Psoas muscle (tissue), 8 donors: ENCODE results near the gene HENMT1. TPM values are rescaled to one million over a fixed set of nuclear protein-coding genes. Genes with fewer than 3 reads are reported as not detected.
"Not testable (repeated sequence)": the region's sequence is repeated elsewhere in the genome, so short reads cannot be mapped to it uniquely, and the experiment has no call there.

Experiments used
- ATAC-seq, 4 donors: fragments of 200-7000 bp; cut with Tn5 transposase; one replicate each; pipeline ENCODE4 v1.9.1; 2020; ENCODE audit warnings: moderate library complexity in 3 of 4, mild to moderate bottlenecking in 2 of 4
- DNase-seq, 2 donors: peaks; one replicate each; pipeline ENCODE4 v3.0.0-alpha.2; 2020
- H3K27ac ChIP-seq: fragments of 200-600 bp; one replicate; pipeline ENCODE4 v1.8.0; 2022
- H3K27me3 ChIP-seq, 3 donors: fragments of 200-600 bp in 1 of 3; one replicate each; pipeline versions ENCODE4 v1.6.1 to v1.8.0; 2013 to 2022; ENCODE audit warnings: low read length in 2 of 3, mild to moderate bottlenecking in 2 of 3, moderate library complexity in 1 of 3; ENCODE audit not compliant: insufficient read depth in 3 of 3
- H3K36me3 ChIP-seq, 2 donors: fragments of 200-600 bp in 1 of 2; one replicate each; pipeline versions ENCODE4 v1.6.1 to v1.8.0; 2013 to 2022; ENCODE audit warnings: low read depth in 1 of 2, mild to moderate bottlenecking in 1 of 2, moderate library complexity in 1 of 2; ENCODE audit not compliant: insufficient read depth in 1 of 2
- H3K4me1 ChIP-seq: fragments of 200-600 bp; one replicate; pipeline ENCODE4 v1.8.0; 2022
- H3K4me3 ChIP-seq: fragments of 200-600 bp; one replicate; pipeline ENCODE4 v1.8.0; 2022; ENCODE audit warnings: mild to moderate bottlenecking
- H3K9me3 ChIP-seq: fragments of 200-600 bp; one replicate; pipeline ENCODE4 v1.8.0; 2022
- CTCF ChIP-seq: fragments of 200-600 bp; IDR thresholded peaks from one replicate; pipeline ENCODE4 v1.8.0; 2022; ENCODE audit warnings: antibody characterized with exemption
- WGBS, 3 donors: extraction: QIAGEN DNeasy Blood & Tissue Kit; methylation state at CpG; one replicate each; pipeline versions ENCODE4 v1.1.6 to v1.1.7; 2013; 5-methylcytosine and 5-hydroxymethylcytosine counted together
- intact Hi-C, 2 donors: fragments of 100-400 bp; cut with DNase I; formaldehyde crosslinking; loops; one replicate each; pipeline versions ENCODE4 v1.11.0 to v1.14.2; 2022
- polyA plus RNA-seq, 3 donors: library from polyadenylated mRNA; stranded (reverse); fragments of 200-250 nt; gene quantifications; one replicate each; pipeline ENCODE4 v1.2.3, GENCODE V29; 2013
- total RNA-seq, 4 donors: library from RNA; stranded (reverse); fragmentation: NEBNext Ultra II Directional in 2 of 4; extraction: Animal tissue kit (Norgen Biotek cat#: 25700) in 2 of 4; gene quantifications; one replicate each; pipeline versions ENCODE4 v1.2.1 to v1.2.4, GENCODE V29; 2021 to 2023
- donor health status: healthy with polysubstance abuse.
- donor health status: DM: no; HTN: no; CAD: no; lungs with moderate emphysema.
- donor health status: Bipolar disorder and iron deficiency.
- donor health status: healthy.
- donor health status: DM: yes; HTN: yes; CAD: no.
- donor health status: DM: no; HTN: no; CAD: no.
- donor health status: DM: no; HTN: no; CAD: no.
- donor health status: DM: yes; HTN: yes; CAD: no.

Gene HENMT1
- total and polyA plus RNA-seq, 7 donors: 1.2 to 4.1 (median 1.7) TPM

GRCh38 chr1:108644984-108645383 is 15.9 kb downstream of the HENMT1 start:
- no peak overlapping the region for H3K4me3 ChIP-seq
- no peaks in the 10 kb centered on the region for H3K9me3 ChIP-seq
- ATAC-seq (no peak), DNase-seq (no peak)
- no peaks in the 10 kb centered on the region for H3K36me3 ChIP-seq
- H3K27ac ChIP-seq: no peak overlapping the region
- no peak for TF ChIP-seq CTCF
- no peaks in the 10 kb centered on the region for H3K4me1 ChIP-seq
- 57 to 58% (median 58%) methylated on average over 7 of the region's 7 CpGs for WGBS, 3 donors
- no peaks in the 10 kb centered on the region for H3K27me3 ChIP-seq
- intact Hi-C loops: loop anchor here in 1 of 2 donors (5.0 kb wide), 1 partner anchor 128 kb away; no protein-coding TSS in a partner anchor

- intact Hi-C loops: loop anchor here (2.0 to 5.0 kb wide), 2 partner anchors 126 to 131 kb away; no protein-coding TSS in a partner anchor
- Histone ChIP-seq H3K4me1 (no peaks in the 10 kb centered on the region), H3K9me3 (no peaks in the 10 kb centered on the region), H3K27ac (no peak overlapping the region), H3K27me3 (no peaks in the 10 kb centered on the region), H3K4me3 (no peak overlapping the region), H3K36me3 (no peaks in the 10 kb centered on the region)
- WGBS, 3 donors: 35 to 38% (median 35%) methylated on average over 3 of the region's 3 CpGs
- ATAC-seq (peak in 2 of 4 donors; percentile 65 to 77), DNase-seq (no peak)
- peak; percentile 66 for TF ChIP-seq CTCF
These were observed 17.2 kb downstream of the HENMT1 start for GRCh38 chr1:108643492-108644335.

GRCh38 chr1:108640863-108641262 is 20.0 kb downstream of the HENMT1 start:
- ATAC-seq, H3K4me1 ChIP-seq, DNase-seq, H3K9me3 ChIP-seq, H3K27me3 ChIP-seq, H3K36me3 ChIP-seq, H3K27ac ChIP-seq, H3K4me3 ChIP-seq: not testable (repeated sequence)
- WGBS, 3 donors: 97 to 98% (median 97%) methylated on average over 16 to 28 of the region's 28 CpGs
- intact Hi-C loops: loop anchor here in 1 of 2 donors (5.0 kb wide), 1 partner anchor 124 kb away; no protein-coding TSS in a partner anchor

- intact Hi-C loops: loop anchor here in 1 of 2 donors (5.0 to 10.0 kb wide), 2 partner anchors 75 to 123 kb away; partner anchors contain the start of gene EEIG2
- Histone ChIP-seq H3K36me3 (peaks cover 0 to 3% of the 10 kb centered on the region in 2 donors), H3K4me1 (no peaks in the 10 kb centered on the region), H3K9me3 (no peaks in the 10 kb centered on the region), H3K27me3 (no peaks in the 10 kb centered on the region), H3K27ac (no peak overlapping the region), H3K4me3 (no peak overlapping the region)
- ATAC-seq: no peak
- WGBS, 3 donors: 84 to 89% (median 88%) methylated on average over 9 of the region's 9 CpGs
- no peak for TF ChIP-seq CTCF
- DNase-seq: no peak
These were observed 20.9 kb downstream of the HENMT1 start for GRCh38 chr1:108639899-108640560.

- Histone ChIP-seq H3K36me3 (peaks cover 0 to 3% of the 10 kb centered on the region in 2 donors), H3K9me3 (no peaks in the 10 kb centered on the region), H3K27me3 (no peaks in the 10 kb centered on the region), H3K4me3 (no peak overlapping the region), H3K27ac (no peak overlapping the region), H3K4me1 (no peaks in the 10 kb centered on the region)
- no peak for DNase-seq
- 94 to 98% (median 95%) methylated on average over 2 of the region's 2 CpGs for WGBS, 3 donors
- ATAC-seq: no peak
- TF ChIP-seq CTCF: no peak
- intact Hi-C loops: loop anchor here in 1 of 2 donors (10.0 kb wide), 1 partner anchor 72 kb away; the partner anchor contains the start of gene EEIG2
These were observed 24.0 kb downstream of the HENMT1 start for GRCh38 chr1:108636876-108637275.
